ENCODE results near the gene LRMDA. TPM values are rescaled to one million over a fixed set of nuclear protein-coding genes. Genes with fewer than 3 reads are reported as not detected.

LRMDA gene
- total and polyA plus RNA-seq, 2 of the 4 experiments (the other 2 are of a cell fraction) = 0.07 TPM; not detected in 1

DNA sequence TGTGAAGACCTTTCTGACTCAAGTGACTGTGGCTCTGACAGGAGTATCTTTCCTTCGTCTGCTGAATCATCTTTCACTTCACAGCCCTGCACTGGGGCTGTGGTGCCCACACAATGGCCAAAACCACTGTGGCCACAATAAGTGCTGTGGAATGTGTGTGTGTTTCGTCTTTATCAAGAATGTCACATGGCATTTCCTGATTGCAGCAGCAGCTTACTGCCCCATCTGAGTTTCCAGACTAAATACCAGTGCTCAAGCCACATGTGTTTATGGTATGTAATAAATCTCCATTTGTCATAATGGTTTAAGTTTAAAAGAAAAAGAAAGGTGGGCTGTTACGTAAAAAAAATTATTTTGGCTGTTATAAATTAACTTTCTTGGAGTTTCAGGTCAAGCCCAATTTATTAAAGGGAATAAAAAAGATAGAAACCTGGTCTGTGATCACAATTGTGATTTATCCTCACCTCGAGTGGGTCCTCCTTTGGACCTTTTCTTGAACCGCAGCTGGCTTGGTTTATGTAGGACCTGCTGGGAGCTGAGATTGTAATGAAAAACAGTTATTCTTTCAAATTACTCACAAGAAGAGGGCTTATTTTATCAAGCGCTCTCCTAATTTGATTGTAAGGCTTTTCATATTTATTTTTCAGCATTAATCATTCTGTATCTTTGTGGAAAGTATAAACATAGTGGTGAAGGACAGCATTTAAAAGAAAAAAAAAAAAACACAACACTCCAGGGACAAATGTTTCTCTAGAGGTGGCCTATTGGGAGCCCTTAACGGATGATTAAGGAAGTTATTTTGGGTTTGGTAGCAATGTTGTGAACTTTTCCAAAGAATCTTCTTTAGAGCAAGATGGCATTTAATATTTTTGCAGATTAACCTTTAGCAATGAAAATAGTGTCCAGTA lies 116.2 kb downstream of the LRMDA start:
- dilution Hi-C loops (cut with HindIII; ENCODE audit: low sequenced_read_pairs, unreplicated experiment) = no loop called here
- H3K36me3 ChIP-seq (ENCODE audit: control insufficient read depth, insufficient read depth, low read length) = no peaks in the 10 kb centered on the region

More for the DNA sequence above, 116.2 kb downstream of the LRMDA start:
- no peak overlapping the region for H2BK20ac ChIP-seq (ENCODE audit: low read depth, low read length)
- no peak overlapping the region for H2BK5ac ChIP-seq (ENCODE audit: low read depth, low read length, poor library complexity, severe bottlenecking)
- H2AK5ac ChIP-seq (ENCODE audit: low read depth, low read length) = no peak overlapping the region
- ATAC-seq (ENCODE audit: low read depth) (peak; percentile 37), DNase-seq (peak; percentile 9)
- POLR2A ChIA-PET (ENCODE audit: unreplicated experiment) = no interaction called here
- H4K8ac ChIP-seq (ENCODE audit: low read depth in 2 of 2, low read length in 2 of 2) = no peak overlapping the region
- peaks cover 5% of the 10 kb centered on the region; the same call in 1 of the 2 replicates for H3K4me1 ChIP-seq (ENCODE audit: control insufficient read depth, insufficient read depth, low read length)
- H3K56ac ChIP-seq (ENCODE audit: extremely low read depth, insufficient read depth, low read length) = no peak overlapping the region
- intact Hi-C loops (cut with micrococcal nuclease) (no loop called here), in situ Hi-C loops (cut with MboI; ENCODE audit: low sequenced_read_pairs) (no loop called here)
- H3K18ac ChIP-seq (ENCODE audit: low read depth, low read length) = no peak overlapping the region
- no peak overlapping the region for H3K9ac ChIP-seq (ENCODE audit: low read depth, low read length)
- H2AFZ ChIP-seq (replicated peaks; ENCODE audit: low read length, poor library complexity) = no peak overlapping the region
- no peak overlapping the region for H2AK9ac ChIP-seq (replicated peaks; ENCODE audit: low read depth, low read length, poor library complexity)
- H3K79me1 ChIP-seq (ENCODE audit: low read depth in 1 of 2, low read length in 2 of 2) = no peaks in the 10 kb centered on the region
- WGBS, 2 experiments (ENCODE audit: extremely low coverage in 2 of 2, insufficient read length in 1 of 2) = no CpG with 5 or more reads among the region's 7 CpGs
- no peaks in the 10 kb centered on the region for H4K20me1 ChIP-seq (ENCODE audit: insufficient read depth, low read length)
- H3K14ac ChIP-seq (replicated peaks; ENCODE audit: low read depth, low read length) = no peak overlapping the region
- TF ChIP-seq MAZ (IDR thresholded peaks at IDR 0.05; ENCODE audit: borderline replicate concordance, low read depth, low read length) = no peak
- TF ChIP-seq MXI1 (IDR thresholded peaks at IDR 0.05; ENCODE audit: borderline replicate concordance, low read depth, low read length) = no peak
- TF ChIP-seq FOS (IDR thresholded peaks at IDR 0.05; ENCODE audit: low read depth, low read length) = no peak
- TF ChIP-seq, protein P1, sequence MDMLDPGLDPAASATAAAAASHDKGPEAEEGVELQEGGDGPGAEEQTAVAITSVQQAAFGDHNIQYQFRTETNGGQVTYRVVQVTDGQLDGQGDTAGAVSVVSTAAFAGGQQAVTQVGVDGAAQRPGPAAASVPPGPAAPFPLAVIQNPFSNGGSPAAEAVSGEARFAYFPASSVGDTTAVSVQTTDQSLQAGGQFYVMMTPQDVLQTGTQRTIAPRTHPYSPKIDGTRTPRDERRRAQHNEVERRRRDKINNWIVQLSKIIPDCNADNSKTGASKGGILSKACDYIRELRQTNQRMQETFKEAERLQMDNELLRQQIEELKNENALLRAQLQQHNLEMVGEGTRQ (IDR thresholded peaks at IDR 0.05; ENCODE audit: low read depth, low read length) = no peak
- no peak for TF ChIP-seq RAD21 (IDR thresholded peaks at IDR 0.05; ENCODE audit: low read length)
- TF ChIP-seq BHLHE40 (IDR thresholded peaks at IDR 0.05; ENCODE audit: low read depth, low read length) = no peak
- TF ChIP-seq CHD1 (IDR thresholded peaks at IDR 0.05; ENCODE audit: low read depth, low read length) = no peak
- TF ChIP-seq CEBPB (IDR thresholded peaks at IDR 0.05; ENCODE audit: low read depth, low read length) = no peak
- TF ChIP-seq, protein P2, sequence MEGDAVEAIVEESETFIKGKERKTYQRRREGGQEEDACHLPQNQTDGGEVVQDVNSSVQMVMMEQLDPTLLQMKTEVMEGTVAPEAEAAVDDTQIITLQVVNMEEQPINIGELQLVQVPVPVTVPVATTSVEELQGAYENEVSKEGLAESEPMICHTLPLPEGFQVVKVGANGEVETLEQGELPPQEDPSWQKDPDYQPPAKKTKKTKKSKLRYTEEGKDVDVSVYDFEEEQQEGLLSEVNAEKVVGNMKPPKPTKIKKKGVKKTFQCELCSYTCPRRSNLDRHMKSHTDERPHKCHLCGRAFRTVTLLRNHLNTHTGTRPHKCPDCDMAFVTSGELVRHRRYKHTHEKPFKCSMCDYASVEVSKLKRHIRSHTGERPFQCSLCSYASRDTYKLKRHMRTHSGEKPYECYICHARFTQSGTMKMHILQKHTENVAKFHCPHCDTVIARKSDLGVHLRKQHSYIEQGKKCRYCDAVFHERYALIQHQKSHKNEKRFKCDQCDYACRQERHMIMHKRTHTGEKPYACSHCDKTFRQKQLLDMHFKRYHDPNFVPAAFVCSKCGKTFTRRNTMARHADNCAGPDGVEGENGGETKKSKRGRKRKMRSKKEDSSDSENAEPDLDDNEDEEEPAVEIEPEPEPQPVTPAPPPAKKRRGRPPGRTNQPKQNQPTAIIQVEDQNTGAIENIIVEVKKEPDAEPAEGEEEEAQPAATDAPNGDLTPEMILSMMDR (conservative IDR thresholded peaks at IDR 0.05; ENCODE audit: low read depth, low read length) = no peak
- no peak for TF ChIP-seq MAFK (IDR thresholded peaks at IDR 0.05; ENCODE audit: low read depth, low read length)
- TF ChIP-seq RFX5 (IDR thresholded peaks at IDR 0.05; ENCODE audit: low read depth, low read length) = no peak
- no peak for TF ChIP-seq NFE2L2 (IDR thresholded peaks at IDR 0.05; ENCODE audit: low read depth, low read length)
- no peak for TF ChIP-seq RCOR1 (IDR thresholded peaks at IDR 0.05; ENCODE audit: insufficient replicate concordance, low read length)
- H3K4me2 ChIP-seq (ENCODE audit: low read depth, low read length) = no peak overlapping the region
- H3K4me3 ChIP-seq (ENCODE audit: insufficient read depth, low read depth, low read length) = no peak overlapping the region
- no peaks in the 10 kb centered on the region for H3K9me1 ChIP-seq (ENCODE audit: insufficient read depth, low read length)
- no peaks in the 10 kb centered on the region for H3K9me3 ChIP-seq (ENCODE audit: control insufficient read depth, insufficient read depth, low read length)
- H3K27me3 ChIP-seq (ENCODE audit: control insufficient read depth, insufficient read depth, low read length) = peaks cover 4% of the 10 kb centered on the region; the same call in 1 of the 2 replicates
- H3K4ac ChIP-seq (ENCODE audit: low read depth, low read length) = no peak overlapping the region
- no peak overlapping the region for H3K27ac ChIP-seq (ENCODE audit: insufficient read depth, low read length)
- H4K91ac ChIP-seq (ENCODE audit: insufficient read depth, low read depth, low read length) = no peak overlapping the region
- no peak overlapping the region for H2BK15ac ChIP-seq (ENCODE audit: low read depth, low read length)
- H3K23ac ChIP-seq (ENCODE audit: low read depth, low read length) = no peak overlapping the region
- BruUV-seq (replicated peaks) = no TSS peak
- H4K5ac ChIP-seq (ENCODE audit: low read depth, low read length) = no peak overlapping the region
- H2BK120ac ChIP-seq (ENCODE audit: low read depth, low read length) = no peak overlapping the region
- CTCF ChIA-PET = no interaction called here

All from IMR-90 (cell line).